Stimulated activated CD8-positive, alpha-beta memory T cell treated with anti-CD3 and anti-CD28 coated beads, Interleukin-4, amount 100 ng/mL, for 4 hours (primary cell): ENCODE data around the gene ZNF529.

Experiments used
- DNase-seq, 2 donors: peaks; one replicate each; pipeline ENCODE4 v3.0.0-alpha.2; 2020; ENCODE audit warnings: low read depth in 2 of 2, low spot score in 1 of 2

Gene ZNF529

DNA sequence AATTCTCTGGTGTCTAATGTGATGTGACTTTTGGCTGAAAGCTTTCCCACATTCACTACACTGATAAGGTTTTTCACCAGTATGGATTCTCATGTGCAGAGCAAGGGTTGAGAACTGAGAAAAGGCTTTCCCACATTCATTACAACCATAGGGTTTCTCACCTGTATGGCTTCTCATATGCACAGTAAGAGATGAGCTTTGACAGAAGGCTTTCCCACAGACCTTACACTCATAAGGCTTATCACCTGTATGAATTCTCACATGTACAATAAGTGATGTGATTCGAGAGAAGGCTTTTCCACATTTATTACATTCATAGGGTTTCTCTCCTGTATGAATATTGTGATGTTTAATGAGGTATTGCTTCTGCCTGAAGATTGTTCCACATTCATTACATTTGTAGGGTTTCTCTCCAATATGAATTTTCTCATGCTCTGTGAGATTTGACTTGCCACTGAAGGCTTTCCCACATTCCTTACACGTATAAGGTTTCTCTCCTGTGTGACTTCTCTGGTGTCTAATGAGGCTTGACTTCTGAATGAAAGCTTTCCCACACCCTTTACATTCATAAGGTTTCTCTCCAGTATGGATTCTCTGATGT is 59.0 kb downstream of the ZNF529 start:
- no peak for DNase-seq

GRCh38 chr19:36508325-36508724 is 64.8 kb downstream of the ZNF529 start:
- DNase-seq: no peak

DNA sequence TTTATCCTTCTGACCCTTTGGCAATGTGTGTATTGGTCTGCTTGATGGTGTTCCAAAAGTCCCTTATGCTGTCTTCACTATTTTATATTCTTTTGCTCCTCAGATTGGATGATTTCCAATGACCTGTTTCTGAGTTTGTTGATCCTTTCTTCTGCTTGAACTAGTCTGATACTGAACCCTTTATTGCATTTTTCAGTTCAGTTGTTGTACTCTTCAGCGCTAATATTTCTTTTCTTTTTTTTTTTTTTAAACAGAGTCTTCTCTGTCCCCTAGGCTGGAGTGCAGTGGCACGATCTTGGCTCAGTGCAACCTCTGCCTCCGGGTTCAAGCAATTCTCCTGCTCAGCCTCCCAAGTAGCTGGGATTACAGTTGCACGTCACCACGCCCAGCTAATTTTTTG is 71.1 kb downstream of the ZNF529 start:
- no peak for DNase-seq

DNA sequence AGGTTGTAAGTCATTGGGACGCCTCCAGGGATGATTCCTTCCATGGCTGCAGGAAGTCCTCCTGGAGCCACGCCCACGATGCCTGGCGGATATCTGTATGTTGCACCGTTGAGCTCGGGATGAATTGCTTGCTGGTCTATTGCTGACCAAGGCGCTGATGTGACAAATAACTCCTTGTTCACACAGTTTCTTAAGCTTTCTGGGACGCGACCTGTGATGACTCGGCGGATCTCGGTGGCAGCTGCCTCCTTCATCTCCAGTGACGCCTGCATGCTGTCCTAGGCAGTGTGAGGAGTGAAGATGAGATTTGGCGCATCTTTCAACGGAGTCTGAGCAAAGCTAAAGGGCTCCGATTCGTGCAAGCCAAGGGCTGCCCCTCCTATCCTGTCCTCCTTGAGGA is 76.1 kb downstream of the ZNF529 start:
- no peak for DNase-seq
